Measurements from ENCODE around the gene C1GALT1. TPM values are rescaled to one million over a fixed set of nuclear protein-coding genes. Genes with fewer than 3 reads are reported as not detected.

C1GALT1 gene
- total RNA-seq, 1 donor from 2014 or later = 35.8 TPM

DNA sequence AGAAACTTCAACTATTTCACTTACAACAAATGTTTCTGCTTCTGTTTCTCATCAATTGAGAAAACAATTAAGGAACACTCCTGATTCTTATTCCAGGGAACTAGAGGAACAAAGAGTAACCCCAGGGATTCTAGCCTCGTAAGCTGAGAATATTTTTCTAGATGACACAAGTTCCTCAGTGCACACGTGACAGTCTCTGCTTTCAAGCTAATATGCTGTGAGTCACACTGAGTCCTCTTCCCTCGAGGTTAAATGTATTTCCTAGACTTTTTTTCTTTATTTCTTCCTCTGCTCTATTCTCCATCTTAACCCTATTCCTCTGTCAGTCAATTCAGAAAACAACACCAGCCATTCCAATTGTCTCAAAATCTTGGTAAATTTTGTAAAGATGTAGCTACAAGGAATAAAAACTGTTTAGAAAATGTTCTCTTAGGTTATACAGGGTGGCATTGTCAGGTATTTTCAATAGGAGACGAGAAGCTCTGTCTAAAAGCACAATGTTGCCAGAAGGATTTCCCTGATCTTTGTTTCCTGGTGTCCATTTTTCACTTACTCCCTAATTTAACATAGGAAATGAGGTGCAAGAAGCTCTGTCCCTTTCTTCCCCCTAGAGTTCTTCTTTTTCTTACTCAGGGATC lies 5.8 kb upstream of the C1GALT1 start:
- no peak overlapping the region for H3K4me3 Mint-ChIP-seq
- H3K4me1 Mint-ChIP-seq (ENCODE audit: low read depth) = peaks cover 19% of the 10 kb centered on the region
- H3K9me3 Mint-ChIP-seq = peaks cover 16% of the 10 kb centered on the region
- H3K36me3 Mint-ChIP-seq (ENCODE audit: low read depth) = peaks cover 12% of the 10 kb centered on the region
- no peaks in the 10 kb centered on the region for H3K27me3 Mint-ChIP-seq (ENCODE audit: insufficient read depth)
- DNase-seq (ENCODE audit: low spot score) = no peak
- no peak overlapping the region for H3K27ac Mint-ChIP-seq
- intact Hi-C loops (cut with micrococcal nuclease) = no loop called here

DNA sequence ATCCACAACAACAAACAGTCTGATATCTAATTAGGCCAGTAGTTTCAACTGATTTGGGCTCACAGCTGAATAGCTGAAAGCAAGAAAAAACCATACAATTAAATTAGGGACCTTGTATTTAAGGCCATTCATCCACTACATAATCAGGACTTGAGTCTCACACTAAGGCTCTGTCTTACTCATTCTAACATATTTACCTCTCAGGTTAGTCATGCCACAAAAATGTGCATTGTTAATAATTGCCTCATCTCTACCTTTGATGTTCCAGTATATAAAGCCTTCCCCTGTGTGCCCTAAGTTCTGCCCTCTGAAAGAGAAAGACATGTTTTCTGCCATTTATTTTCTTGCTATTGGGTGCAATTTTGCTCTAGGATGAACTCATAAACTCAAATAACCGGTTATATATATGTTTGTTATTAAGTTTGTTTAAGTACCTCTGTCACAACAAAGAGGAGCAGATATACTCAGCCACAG lies 5.3 kb upstream of the C1GALT1 start:
- Mint-ChIP-seq H3K36me3 (ENCODE audit: low read depth) (peaks cover 12% of the 10 kb centered on the region), H3K4me1 (ENCODE audit: low read depth) (peaks cover 19% of the 10 kb centered on the region), H3K9me3 (peaks cover 12% of the 10 kb centered on the region), H3K4me3 (no peak overlapping the region), H3K27ac (no peak overlapping the region), H3K27me3 (ENCODE audit: insufficient read depth) (no peaks in the 10 kb centered on the region)
- intact Hi-C loops (cut with micrococcal nuclease) = no loop called here
- no peak for DNase-seq (ENCODE audit: low spot score)

DNA sequence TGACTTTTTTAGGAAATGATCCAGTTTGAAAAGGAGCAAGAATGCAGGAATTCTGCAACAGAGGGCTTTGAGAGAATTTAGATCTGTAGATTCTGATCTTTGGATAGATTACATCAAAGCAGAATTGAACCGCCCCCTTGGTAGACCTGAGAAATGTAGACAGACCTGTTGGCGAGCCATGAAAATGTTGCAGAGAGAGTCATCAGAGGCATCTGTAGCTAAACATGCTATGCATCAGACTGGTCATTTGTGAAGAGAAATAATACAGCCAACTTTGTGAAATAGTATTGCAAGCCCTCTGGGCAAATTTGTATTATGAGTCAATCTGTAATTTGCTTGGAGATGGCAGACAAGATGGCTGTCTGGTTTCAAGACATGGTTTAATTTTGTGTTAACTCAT lies 4.3 kb upstream of the C1GALT1 start:
- no peak overlapping the region for H3K4me3 Mint-ChIP-seq
- H3K27ac Mint-ChIP-seq = no peak overlapping the region
- peaks cover 2% of the 10 kb centered on the region for H3K9me3 Mint-ChIP-seq
- DNase-seq (ENCODE audit: low spot score) = no peak
- peaks cover 6% of the 10 kb centered on the region for H3K36me3 Mint-ChIP-seq (ENCODE audit: low read depth)
- H3K4me1 Mint-ChIP-seq (ENCODE audit: low read depth) = peaks cover 19% of the 10 kb centered on the region
- intact Hi-C loops (cut with micrococcal nuclease) = no loop called here
- no peaks in the 10 kb centered on the region for H3K27me3 Mint-ChIP-seq (ENCODE audit: insufficient read depth)

DNA sequence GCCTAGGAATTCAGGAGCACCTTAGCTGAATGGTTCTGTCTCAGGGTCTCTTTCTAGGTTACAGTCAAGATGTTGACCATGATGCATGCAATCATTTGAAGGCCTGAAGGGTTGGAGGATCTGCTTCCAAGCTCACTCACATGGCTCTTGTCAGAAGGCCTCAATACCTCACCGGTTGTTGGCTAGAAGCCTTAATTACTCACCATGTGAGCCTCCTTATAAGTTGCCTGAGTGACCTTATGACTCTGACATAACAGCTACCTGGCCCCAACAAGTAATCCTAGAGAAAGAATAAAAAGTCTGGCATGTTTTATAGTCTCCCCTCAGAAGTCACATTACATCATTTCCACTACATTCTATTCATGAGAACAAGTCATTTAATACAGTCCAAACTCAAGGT lies 3.4 kb upstream of the C1GALT1 start:
- H3K27ac Mint-ChIP-seq = no peak overlapping the region
- intact Hi-C loops (cut with micrococcal nuclease) = no loop called here
- H3K4me1 Mint-ChIP-seq (ENCODE audit: low read depth) = peaks cover 19% of the 10 kb centered on the region
- peaks cover 6% of the 10 kb centered on the region for H3K36me3 Mint-ChIP-seq (ENCODE audit: low read depth)
- no peak overlapping the region for H3K4me3 Mint-ChIP-seq
- no peaks in the 10 kb centered on the region for H3K9me3 Mint-ChIP-seq
- H3K27me3 Mint-ChIP-seq (ENCODE audit: insufficient read depth) = no peaks in the 10 kb centered on the region
- no peak for DNase-seq (ENCODE audit: low spot score)

DNA sequence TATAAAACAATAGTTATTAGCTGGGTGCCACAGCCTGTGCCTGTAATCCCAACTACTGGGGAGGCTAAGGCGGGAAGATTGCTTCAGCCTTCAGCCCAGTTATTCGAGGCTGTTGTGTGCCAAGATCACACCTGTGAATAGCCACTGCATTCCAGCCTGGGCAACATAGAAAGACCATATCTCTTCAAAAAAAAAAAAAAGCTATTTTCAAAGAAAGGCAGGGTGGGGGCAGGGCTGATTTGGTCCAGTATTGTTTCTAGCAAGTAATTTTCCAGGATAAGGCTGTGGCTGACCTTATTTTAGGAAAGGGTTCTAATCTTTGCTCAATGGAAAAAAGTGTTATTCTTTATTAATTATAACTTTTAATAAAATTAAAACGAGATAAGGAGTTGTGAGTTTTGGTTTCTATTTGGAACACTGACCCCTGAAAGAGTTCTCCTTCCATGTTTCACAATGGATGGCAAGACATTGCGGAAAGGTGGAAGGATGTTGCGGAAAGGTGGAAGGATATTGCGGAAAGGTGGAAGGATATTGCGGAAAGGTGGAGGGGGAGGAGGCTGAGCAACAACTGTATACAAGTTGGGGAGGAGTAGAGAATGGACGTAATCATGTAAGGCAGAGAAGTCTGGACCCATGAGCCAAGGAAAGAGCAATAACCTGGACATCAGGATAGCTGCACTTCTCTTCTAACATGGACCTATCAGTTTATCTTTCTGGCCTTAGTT lies 1.5 kb upstream of the C1GALT1 start:
- no peak for DNase-seq (ENCODE audit: low spot score)
- peak overlapping the region; percentile 99 for H3K27ac Mint-ChIP-seq
- peaks cover 15% of the 10 kb centered on the region for H3K4me1 Mint-ChIP-seq (ENCODE audit: low read depth)
- H3K27me3 Mint-ChIP-seq (ENCODE audit: insufficient read depth) = no peaks in the 10 kb centered on the region
- intact Hi-C loops (cut with micrococcal nuclease) = loop anchor here (1.0 to 5.0 kb wide), 6 partner anchors 77 to 946 kb away; partner anchors contain the start of gene ZNF12
- peaks cover 8% of the 10 kb centered on the region for H3K36me3 Mint-ChIP-seq (ENCODE audit: low read depth)
- no peaks in the 10 kb centered on the region for H3K9me3 Mint-ChIP-seq
- peak overlapping the region; percentile 94 for H3K4me3 Mint-ChIP-seq

DNA sequence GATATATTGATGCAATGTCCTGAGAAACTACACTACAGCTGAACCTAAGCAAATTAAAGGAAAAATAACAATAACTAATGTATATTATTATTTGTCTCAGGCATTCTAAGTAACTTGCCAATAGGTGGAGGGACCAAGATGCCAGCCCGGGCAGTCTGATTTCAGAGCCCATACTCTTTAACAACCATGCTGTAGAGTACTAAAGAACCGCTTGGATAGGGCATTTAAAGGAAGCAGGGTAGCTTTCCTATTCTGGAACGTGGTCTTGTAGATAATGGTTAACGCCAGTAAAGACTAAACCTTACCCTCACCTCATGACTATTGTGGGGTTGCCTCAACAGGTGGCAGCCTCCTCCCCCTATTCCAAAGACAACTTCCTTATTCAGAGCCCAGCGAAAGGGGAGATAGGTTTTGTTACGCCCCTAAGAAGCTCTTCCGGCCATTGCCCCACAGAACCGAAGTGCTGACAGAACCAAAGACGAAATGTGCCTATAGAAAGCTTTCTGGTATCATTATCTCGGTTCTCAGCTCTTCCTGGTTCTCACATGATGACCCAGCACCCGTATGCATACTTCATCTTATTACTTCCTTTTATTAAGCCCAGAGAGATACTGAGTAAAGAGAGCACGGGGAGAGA lies 707 bp upstream of the C1GALT1 start:
- H3K4me3 Mint-ChIP-seq = peak overlapping the region; percentile 94
- intact Hi-C loops (cut with micrococcal nuclease) = loop anchor here (1.0 to 5.0 kb wide), 14 partner anchors 12 to 946 kb away; partner anchors contain the start of genes GLCCI1, MIOS, UMAD1 and ZNF12

DNA sequence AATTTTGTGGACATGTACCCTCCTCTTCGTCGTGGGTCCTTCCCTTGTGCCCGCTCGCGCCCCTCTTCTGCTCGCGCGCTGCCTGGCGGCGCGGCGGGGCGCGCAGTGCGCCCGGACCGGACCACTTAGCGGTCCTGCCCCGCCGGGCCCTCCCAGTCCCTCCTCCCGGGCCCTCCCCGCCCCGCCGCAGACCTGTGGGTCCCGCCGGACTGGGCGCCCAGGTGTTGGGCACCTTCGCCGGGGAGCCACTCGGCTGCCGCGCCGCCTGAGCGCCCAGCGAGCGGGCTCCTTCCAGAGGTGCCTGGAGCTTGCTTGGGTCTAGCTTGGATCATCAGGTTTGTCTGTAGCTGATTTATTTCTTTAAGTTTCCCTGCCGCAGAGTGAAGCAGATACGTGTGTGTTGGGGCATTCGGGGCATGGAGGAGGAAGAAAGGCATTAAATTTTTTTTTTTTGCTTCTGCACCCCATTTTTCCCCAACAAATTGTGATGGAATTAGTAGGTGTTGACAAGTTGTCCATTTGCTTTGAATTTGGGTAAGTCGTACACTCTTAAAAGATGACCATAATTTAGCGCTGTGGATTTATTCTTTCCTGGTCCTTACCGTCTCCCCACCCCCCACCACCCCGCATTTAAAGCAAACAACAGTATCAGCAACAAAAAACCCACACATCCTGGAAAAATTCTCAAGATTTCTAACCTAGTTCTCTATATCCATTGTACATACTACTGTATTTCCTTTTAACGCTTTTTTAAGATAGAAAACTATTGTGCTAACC lies 905 bp downstream of the C1GALT1 start:
- DNase-seq (ENCODE audit: low spot score) = peak; percentile 51
- H3K27ac Mint-ChIP-seq = peak overlapping the region; percentile 85
- peaks cover 6% of the 10 kb centered on the region for H3K4me1 Mint-ChIP-seq (ENCODE audit: low read depth)
- intact Hi-C loops (cut with micrococcal nuclease) = loop anchor here (2.0 to 5.0 kb wide), 5 partner anchors 239 to 944 kb away; partner anchors contain the start of genes ZNF12 and ZNF316
- no peaks in the 10 kb centered on the region for H3K27me3 Mint-ChIP-seq (ENCODE audit: insufficient read depth)
- no peaks in the 10 kb centered on the region for H3K9me3 Mint-ChIP-seq
- peaks cover 8% of the 10 kb centered on the region for H3K36me3 Mint-ChIP-seq (ENCODE audit: low read depth)
- H3K4me3 Mint-ChIP-seq = peak overlapping the region; percentile 94

More for the DNA sequence above, 707 bp upstream of the C1GALT1 start:
- H3K27me3 Mint-ChIP-seq (ENCODE audit: insufficient read depth) = no peaks in the 10 kb centered on the region
- H3K27ac Mint-ChIP-seq = peak overlapping the region; percentile 99
- peaks cover 13% of the 10 kb centered on the region for H3K4me1 Mint-ChIP-seq (ENCODE audit: low read depth)
- peak; percentile 40 for DNase-seq (ENCODE audit: low spot score)
- peaks cover 8% of the 10 kb centered on the region for H3K36me3 Mint-ChIP-seq (ENCODE audit: low read depth)
- H3K9me3 Mint-ChIP-seq = no peaks in the 10 kb centered on the region

DNA sequence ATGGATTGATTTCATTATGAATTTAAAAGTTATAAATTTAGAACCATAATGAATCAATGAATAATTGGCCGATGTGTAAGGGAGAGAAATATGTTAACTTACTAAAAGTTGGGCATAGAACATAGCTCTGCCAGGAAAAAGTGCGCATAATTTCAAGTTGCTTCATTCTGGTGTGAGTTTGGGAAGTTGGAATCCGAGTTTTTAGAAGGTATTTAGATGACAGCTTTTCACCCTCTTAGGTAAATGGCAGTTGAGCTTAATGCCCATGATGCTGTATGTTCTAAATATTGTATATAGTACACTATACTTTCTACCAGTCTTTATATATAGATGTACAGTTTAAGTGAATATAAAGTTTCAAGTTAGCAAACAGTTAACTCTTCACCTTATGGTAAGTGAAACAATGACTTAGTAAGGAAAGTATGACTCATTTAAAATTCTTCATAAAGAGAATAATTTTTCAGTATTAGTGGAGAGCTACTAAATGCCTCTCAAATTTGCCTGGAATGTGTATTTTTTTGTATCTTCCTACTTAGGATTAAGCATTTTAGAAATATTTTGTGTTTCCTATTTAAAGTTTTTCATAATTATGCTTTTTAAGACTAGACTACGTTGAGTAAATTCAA lies 1.6 kb downstream of the C1GALT1 start:
- Mint-ChIP-seq H3K4me1 (ENCODE audit: low read depth) (peaks cover 11% of the 10 kb centered on the region), H3K4me3 (peak overlapping the region; percentile 94), H3K27me3 (ENCODE audit: insufficient read depth) (no peaks in the 10 kb centered on the region), H3K27ac (peak overlapping the region; percentile 85), H3K9me3 (no peaks in the 10 kb centered on the region), H3K36me3 (ENCODE audit: low read depth) (peaks cover 10% of the 10 kb centered on the region)
- intact Hi-C loops (cut with micrococcal nuclease) = loop anchor here (2.0 to 5.0 kb wide), 5 partner anchors 238 to 943 kb away; partner anchors contain the start of genes ZNF12 and ZNF316
- no peak for DNase-seq (ENCODE audit: low spot score)

DNA sequence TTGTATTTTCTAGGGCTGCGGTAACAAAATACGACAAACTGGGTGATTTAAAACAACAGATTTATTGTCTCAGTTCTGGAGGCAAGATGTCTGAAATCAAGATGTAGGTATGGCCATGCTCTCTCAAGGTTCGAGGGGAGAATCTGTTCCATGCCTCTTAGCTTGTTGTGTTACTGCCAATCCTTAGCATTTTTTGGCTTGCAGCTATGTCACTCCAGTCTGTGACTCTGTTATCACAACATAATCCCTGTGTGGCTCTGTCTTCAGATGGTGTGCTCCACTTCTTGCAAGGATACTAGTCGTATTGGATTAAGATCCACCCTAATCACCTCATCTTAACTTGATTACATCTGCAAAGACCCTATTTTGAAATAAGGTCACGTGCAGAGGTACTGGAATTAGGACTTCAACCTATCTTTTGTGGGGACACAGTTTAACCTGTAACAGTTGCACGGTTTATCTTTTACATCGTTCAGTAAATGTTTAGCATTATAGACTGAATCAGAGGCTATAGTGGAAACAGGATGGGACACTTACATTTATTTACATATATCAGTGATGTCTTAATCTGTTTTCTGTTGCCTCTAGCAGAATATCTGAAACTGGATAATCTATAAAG lies 3.1 kb downstream of the C1GALT1 start:
- Mint-ChIP-seq H3K27me3 (ENCODE audit: insufficient read depth) (no peaks in the 10 kb centered on the region), H3K27ac (no peak overlapping the region), H3K4me1 (ENCODE audit: low read depth) (peaks cover 11% of the 10 kb centered on the region), H3K36me3 (ENCODE audit: low read depth) (peaks cover 10% of the 10 kb centered on the region), H3K4me3 (peak overlapping the region; percentile 94), H3K9me3 (no peaks in the 10 kb centered on the region)
- intact Hi-C loops (cut with micrococcal nuclease) = no loop called here
- no peak for DNase-seq (ENCODE audit: low spot score)

DNA sequence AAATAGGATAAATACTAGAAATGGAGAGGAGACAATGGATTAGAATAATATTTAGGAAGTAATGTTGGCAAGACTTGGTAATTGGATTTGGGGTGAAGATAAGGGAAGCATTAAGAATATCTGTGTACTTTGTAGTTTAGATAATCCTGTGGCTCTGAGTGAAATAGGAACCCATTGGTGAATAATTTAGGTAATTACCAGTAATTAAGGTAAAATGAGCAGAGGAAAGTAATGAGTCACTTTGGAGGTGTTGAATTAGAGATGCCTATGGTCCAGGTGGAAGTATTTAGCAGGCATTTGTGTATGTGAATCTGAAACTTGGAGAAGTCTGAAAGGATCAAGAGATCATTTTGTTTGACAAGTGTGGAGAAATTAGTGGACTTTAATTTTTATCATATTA lies 5.7 kb downstream of the C1GALT1 start:
- intact Hi-C loops (cut with micrococcal nuclease) = no loop called here
- peaks cover 21% of the 10 kb centered on the region for H3K36me3 Mint-ChIP-seq (ENCODE audit: low read depth)
- H3K4me3 Mint-ChIP-seq = no peak overlapping the region
- DNase-seq (ENCODE audit: low spot score) = no peak
- no peaks in the 10 kb centered on the region for H3K27me3 Mint-ChIP-seq (ENCODE audit: insufficient read depth)
- peaks cover 7% of the 10 kb centered on the region for H3K9me3 Mint-ChIP-seq
- peaks cover 14% of the 10 kb centered on the region for H3K4me1 Mint-ChIP-seq (ENCODE audit: low read depth)
- H3K27ac Mint-ChIP-seq = no peak overlapping the region

DNA sequence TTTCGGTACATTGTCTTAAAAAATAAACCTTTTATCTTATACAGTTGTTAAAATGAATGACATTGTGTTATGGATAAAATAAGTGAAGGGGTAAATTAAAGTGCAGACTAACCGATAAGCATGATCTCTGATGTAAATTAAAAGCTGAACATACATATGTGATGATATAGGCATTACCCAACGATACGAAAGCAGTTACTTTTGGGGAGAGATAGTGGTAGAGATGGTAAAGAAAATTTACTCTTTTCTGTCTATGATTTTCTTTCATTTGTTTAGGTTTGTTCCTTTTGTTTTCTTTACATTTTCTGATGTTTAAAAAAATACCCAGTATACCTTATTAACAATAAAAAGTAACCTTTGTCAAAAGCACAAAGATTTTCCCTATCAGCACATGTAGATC lies 6.4 kb downstream of the C1GALT1 start:
- Mint-ChIP-seq H3K27ac (no peak overlapping the region), H3K4me1 (ENCODE audit: low read depth) (peaks cover 21% of the 10 kb centered on the region), H3K36me3 (ENCODE audit: low read depth) (peaks cover 22% of the 10 kb centered on the region), H3K27me3 (ENCODE audit: insufficient read depth) (no peaks in the 10 kb centered on the region), H3K9me3 (peaks cover 10% of the 10 kb centered on the region), H3K4me3 (no peak overlapping the region)
- intact Hi-C loops (cut with micrococcal nuclease) = no loop called here
- DNase-seq (ENCODE audit: low spot score) = no peak

DNA sequence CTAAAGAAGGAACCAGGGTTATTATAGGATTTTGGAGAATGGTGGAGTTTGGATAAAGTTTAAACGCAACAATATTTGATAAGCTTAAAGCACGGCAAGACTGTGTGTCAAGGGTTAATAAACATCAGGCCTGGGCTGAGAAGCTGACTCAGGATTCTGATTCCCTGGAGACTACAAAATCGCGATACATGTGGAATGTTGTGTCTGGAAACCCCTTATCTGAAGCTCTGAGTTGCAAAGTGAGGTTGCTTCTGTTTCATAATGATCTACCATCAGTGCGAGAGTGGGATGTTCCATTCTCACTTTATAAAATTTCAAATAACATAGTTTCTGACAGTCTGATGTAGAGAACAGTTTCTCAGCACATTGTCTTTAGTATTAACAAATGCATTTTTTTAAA lies 7.8 kb downstream of the C1GALT1 start:
- Mint-ChIP-seq H3K4me3 (no peak overlapping the region), H3K4me1 (ENCODE audit: low read depth) (peaks cover 35% of the 10 kb centered on the region), H3K27ac (no peak overlapping the region), H3K36me3 (ENCODE audit: low read depth) (peaks cover 24% of the 10 kb centered on the region), H3K27me3 (ENCODE audit: insufficient read depth) (no peaks in the 10 kb centered on the region), H3K9me3 (peaks cover 10% of the 10 kb centered on the region)
- intact Hi-C loops (cut with micrococcal nuclease) = no loop called here
- no peak for DNase-seq (ENCODE audit: low spot score)
